K562 (cell line): ENCODE results near the gene ABLIM1. TPM values are rescaled to one million over a fixed set of nuclear protein-coding genes. Genes with fewer than 3 reads are reported as not detected.

Source experiments
- ATAC-seq: fragments of 200-7000 bp; cut with Tn5 transposase; 3 replicates; pipeline ENCODE4 v1.9.1; 2020; ENCODE audit warnings: moderate library complexity
- BruUV-seq: library from RNA; stranded (reverse); fragments of 400-500 nt; replicated peaks from 2 replicates; lab custom pipeline; 2021; lab: Mats Ljungman, UMichigan
- CTCF ChIA-PET: fragments of 300-600 bp; formaldehyde crosslinking; extraction: SDS; loops from one replicate; lab custom pipeline; 2021; ENCODE audit warnings: low intra/inter-chr PET ratio; lab: Yijun Ruan, JAX
- POLR2A ChIA-PET: fragments of 300-600, 350-650 bp; sonication (Branson Sonifier 250); formaldehyde crosslinking; extraction: SDS; loops from one replicate; lab custom pipeline; 2021; ENCODE audit warnings: antibody characterized with exemption, inconsistent platforms; lab: Yijun Ruan, JAX
- DNase-seq, 4 experiments: peaks; one replicate each; pipeline versions ENCODE4 v3.0.0 to v3.0.0-alpha.2; 2011 to 2018; ENCODE audit warnings: low spot score in 3 of 4, mixed read lengths in 3 of 4; ENCODE audit errors: extremely low read depth in 1 of 4
- FAIRE-seq: peaks from 2 replicates; lab custom pipeline; 2011; peaks lifted over from hg19 to GRCh38; lab: Jason Lieb, UNC
- H2AFZ ChIP-seq: 2 replicates; pipeline ENCODE4 v1.6.0; 2011; ENCODE audit warnings: low read depth, low read length, control low read depth, inconsistent platforms
- H3K27ac ChIP-seq: fragments of 200-600 bp; 3 replicates; pipeline ENCODE4 v1.8.0; 2011; ENCODE audit warnings: low read depth, mild to moderate bottlenecking, control low read depth, inconsistent platforms, low read length, moderate library complexity, mixed read lengths; ENCODE audit errors: extremely low read depth
- H3K27me3 ChIP-seq, 2 experiments: fragments of 300-600 bp in 1 of 2; 2 replicates in 1 of 2; 3 replicates in 1 of 2; pipeline versions ENCODE4 v1.6.0 to v1.8.0; 2011; ENCODE audit warnings: inconsistent platforms in 2 of 2, low read length in 2 of 2, mild to moderate bottlenecking in 1 of 2, mixed read lengths in 1 of 2, moderate library complexity in 1 of 2; ENCODE audit not compliant: control insufficient read depth in 2 of 2, insufficient read depth in 2 of 2
- H3K36me3 ChIP-seq: fragments of 300-600 bp; 3 replicates; pipeline ENCODE4 v1.8.0; 2011; ENCODE audit warnings: mild to moderate bottlenecking, low read length, inconsistent platforms; ENCODE audit not compliant: control insufficient read depth, insufficient read depth
- H3K4me1 ChIP-seq, 2 experiments: fragments of 200-600 bp in 1 of 2; replicated peaks in 1 of 2; 2 replicates in 1 of 2; 3 replicates in 1 of 2; pipeline versions ENCODE4 v1.5.1 to v1.8.0; 2011; ENCODE audit warnings: inconsistent platforms in 2 of 2, low read length in 2 of 2, mild to moderate bottlenecking in 1 of 2, mixed read lengths in 1 of 2, moderate library complexity in 1 of 2; ENCODE audit not compliant: control insufficient read depth in 2 of 2, insufficient read depth in 2 of 2
- H3K4me2 ChIP-seq: 2 replicates; pipeline ENCODE4 v1.6.1; 2011; ENCODE audit warnings: low read length, control low read depth, inconsistent platforms, mixed read lengths; ENCODE audit not compliant: insufficient read depth
- H3K4me3 ChIP-seq: fragments of 200-600 bp; sonication (generic), shearing (Covaris generic); 2 replicates; pipeline ENCODE4 v1.5.1; 2016; ENCODE audit warnings: control low read depth, inconsistent platforms
- H3K79me2 ChIP-seq: fragments of 200-600 bp; 3 replicates; pipeline ENCODE4 v1.8.0; 2011; ENCODE audit warnings: low read length, inconsistent platforms; ENCODE audit not compliant: control insufficient read depth, insufficient read depth
- H3K9ac ChIP-seq, 2 experiments: 2 replicates each; pipeline versions ENCODE4 v1.6.0 to v1.6.1; 2011; ENCODE audit warnings: low read depth in 2 of 2, low read length in 2 of 2, control low read depth in 1 of 2, inconsistent platforms in 1 of 2, mild to moderate bottlenecking in 1 of 2, mixed read lengths in 1 of 2; ENCODE audit not compliant: insufficient read depth in 1 of 2
- H3K9me1 ChIP-seq: one replicate; pipeline ENCODE4 v1.6.0; 2011; ENCODE audit warnings: inconsistent platforms, mild to moderate bottlenecking, low read length, moderate library complexity; ENCODE audit not compliant: control insufficient read depth, insufficient read depth
- H3K9me3 ChIP-seq: replicated peaks from 2 replicates; pipeline ENCODE4 v1.5.1; 2011; ENCODE audit warnings: low read depth, low read length, inconsistent platforms; ENCODE audit not compliant: control insufficient read depth, insufficient read depth
- H4K20me1 ChIP-seq: replicated peaks from 2 replicates; pipeline ENCODE4 v1.6.1; 2011; ENCODE audit warnings: low read length, inconsistent platforms, mixed read lengths; ENCODE audit not compliant: control insufficient read depth, insufficient read depth
- ATF1 ChIP-seq, 2 experiments: fragments of 450-650 bp in 1 of 2; IDR thresholded peaks; 2 replicates each; pipeline ENCODE4 v1.6.1; 2016; ENCODE audit warnings: missing compliant biosample characterization in 1 of 2, missing genetic modification characterization in 1 of 2
- CEBPB ChIP-seq: fragments of 450-650 bp; IDR thresholded peaks from 2 replicates; pipeline ENCODE4 v1.6.1; 2016; ENCODE audit warnings: missing genetic modification characterization, missing compliant biosample characterization
- CTBP1 ChIP-seq: fragments of 450-650 bp; IDR thresholded peaks from 2 replicates; pipeline ENCODE4 v1.6.1; 2016; ENCODE audit warnings: borderline replicate concordance
- ELF4 ChIP-seq: fragments of 450-650 bp; formaldehyde crosslinking; IDR thresholded peaks from 2 replicates; pipeline ENCODE4 v1.4.0; 2022; ENCODE audit warnings: missing genetic modification characterization
- EWSR1 ChIP-seq: fragments of 450-650 bp; IDR thresholded peaks from 2 replicates; pipeline ENCODE4 v1.6.1; 2018; ENCODE audit warnings: borderline replicate concordance, mild to moderate bottlenecking, low read depth, moderate library complexity; ENCODE audit not compliant: partially characterized antibody
- FOXA1 ChIP-seq: fragments of 450-650 bp; IDR thresholded peaks from 2 replicates; pipeline ENCODE4 v1.6.1; 2016; ENCODE audit warnings: mild to moderate bottlenecking, borderline replicate concordance
- FOXA3 ChIP-seq, 2 experiments: fragments of 450-650 bp in 1 of 2; sonication (generic) in 1 of 2; formaldehyde crosslinking; IDR thresholded peaks in 1 of 2; conservative IDR thresholded peaks in 1 of 2; 2 replicates each; pipeline versions ENCODE4 v1.4.0 to v1.8.0; 2020 to 2022; ENCODE audit warnings: mild to moderate bottlenecking in 2 of 2, missing genetic modification reagents in 1 of 2
- MCM2 ChIP-seq: fragments of 450-650 bp; IDR thresholded peaks from 2 replicates; pipeline ENCODE4 v1.6.1; 2017; ENCODE audit warnings: low read depth, mild to moderate bottlenecking
- PCBP1 ChIP-seq: fragments of 200-400 bp; formaldehyde crosslinking; IDR thresholded peaks from 2 replicates; pipeline ENCODE4 v1.6.1; 2018; ENCODE audit warnings: mild to moderate bottlenecking, low read depth, low read length; ENCODE audit not compliant: poor library complexity, severe bottlenecking
- PHB2 ChIP-seq: fragments of 450-650 bp; IDR thresholded peaks from 2 replicates; pipeline ENCODE4 v1.6.1; 2017; ENCODE audit warnings: low read depth
- RCOR1 ChIP-seq, 2 experiments: IDR thresholded peaks; 2 replicates each; pipeline ENCODE4 v1.6.1; 2012; ENCODE audit warnings: low read depth in 2 of 2, low read length in 2 of 2, borderline replicate concordance in 1 of 2, improper control_type of control experiment in 1 of 2
- TAL1 ChIP-seq: fragments of 450-650 bp; IDR thresholded peaks from 2 replicates; pipeline ENCODE4 v1.6.1; 2016; ENCODE audit warnings: mild to moderate bottlenecking
- TEAD2 ChIP-seq: fragments of 450-650 bp; IDR thresholded peaks from 2 replicates; pipeline ENCODE4 v1.6.1; 2016; ENCODE audit warnings: missing genetic modification characterization, control low read depth, missing compliant biosample characterization
- ZFP36 ChIP-seq: fragments of 150-350 bp; IDR thresholded peaks from 2 replicates; pipeline ENCODE4 v1.6.1; 2018; ENCODE audit warnings: low read length, low read depth; ENCODE audit not compliant: partially characterized antibody
- ZFX ChIP-seq: sonication (generic); formaldehyde crosslinking; IDR thresholded peaks from 2 replicates; pipeline ENCODE4 v1.8.0; 2022; ENCODE audit warnings: mild to moderate bottlenecking, missing genetic modification reagents, moderate library complexity
- ZNF695 ChIP-seq: fragments of 450-650 bp; formaldehyde crosslinking; IDR thresholded peaks from 2 replicates; pipeline ENCODE4 v1.4.0; 2020; ENCODE audit warnings: mild to moderate bottlenecking, moderate library complexity
- ZNF778 ChIP-seq: fragments of 450-650 bp; formaldehyde crosslinking; IDR thresholded peaks from 2 replicates; pipeline ENCODE4 v1.4.0; 2020; ENCODE audit warnings: mild to moderate bottlenecking, moderate library complexity
- WGBS: fragments of 100-300 bp; shearing (Covaris generic); methylation state at CpG from one replicate; pipeline ENCODE4 v1.1.6; 2016; ENCODE audit warnings: low coverage, mixed read lengths; ENCODE audit not compliant: insufficient coverage; ENCODE audit errors: missing lambda C conversion rate; 5-methylcytosine and 5-hydroxymethylcytosine counted together
- in situ Hi-C: fragments of 300-500 bp; cut with MboI; formaldehyde crosslinking; loops from 4 replicates; pipeline ENCODE4 v1.15.0; 2018; ENCODE audit warnings: inconsistent platforms, mixed read lengths
- intact Hi-C: fragments of 100-400 bp; cut with micrococcal nuclease; formaldehyde crosslinking; loops from 2 replicates; pipeline ENCODE4 v1.14.2; 2022
- polyA plus RNA-seq, 8 experiments: library from polyadenylated mRNA; depleted of rRNA in 4 of 8; stranded (reverse) in 5 of 8; unstranded in 3 of 8; fragments of >200 nt; fragmentation: Nextera tagmentation in 2 of 8; fragmentation: Illumina TruSeq in 1 of 8; extraction: Ambion mirVana in 2 of 8; extraction: Trizol in 1 of 8; gene quantifications; 2 replicates each; pipeline versions ENCODE4 v1.2.1 to v1.2.3, GENCODE V29; 2011 to 2014; ENCODE audit warnings: inconsistent platforms in 1 of 8, missing spikeins in 1 of 8
- total RNA-seq, 7 experiments: library from RNA; depleted of rRNA in 6 of 7; stranded (reverse); fragments of >200 nt in 6 of 7; fragmentation: Illumina TruSeq in 2 of 7; extraction: Trizol in 2 of 7; gene quantifications; 2 replicates each; pipeline versions ENCODE4 v1.2.1 to v1.2.3, GENCODE V29; 2011 to 2021; ENCODE audit warnings: low replicate concordance in 1 of 7
- TF ChIP-seq, protein P1 (sequence below): sonication (generic); formaldehyde crosslinking; IDR thresholded peaks from 2 replicates; pipeline ENCODE4 v1.8.0; 2022; ENCODE audit warnings: mild to moderate bottlenecking, missing genetic modification reagents
- TF ChIP-seq, protein P2 (sequence below), 2 experiments: fragments of 250-450 bp in 1 of 2; fragments of 450-650 bp in 1 of 2; sonication (Bioruptor Pico) in 1 of 2; IDR thresholded peaks; 2 replicates each; pipeline versions ENCODE4 v1.6.1 to v1.8.0; 2016 to 2021; ENCODE audit warnings: mild to moderate bottlenecking in 2 of 2, moderate library complexity in 2 of 2, missing compliant biosample characterization in 1 of 2, missing genetic modification characterization in 1 of 2
- TF ChIP-seq, protein P3 (sequence below): fragments of 250-450 bp; sonication (Bioruptor Pico); IDR thresholded peaks from 2 replicates; pipeline ENCODE4 v1.5.0; 2021

Gene ABLIM1
- total and polyA plus RNA-seq, 9 of the 15 experiments (the other 6 are each of a cell fraction or from before 2014, with no cell fraction given): 0.07 to 0.49 (median 0.14) TPM; not detected in 6

DNA sequence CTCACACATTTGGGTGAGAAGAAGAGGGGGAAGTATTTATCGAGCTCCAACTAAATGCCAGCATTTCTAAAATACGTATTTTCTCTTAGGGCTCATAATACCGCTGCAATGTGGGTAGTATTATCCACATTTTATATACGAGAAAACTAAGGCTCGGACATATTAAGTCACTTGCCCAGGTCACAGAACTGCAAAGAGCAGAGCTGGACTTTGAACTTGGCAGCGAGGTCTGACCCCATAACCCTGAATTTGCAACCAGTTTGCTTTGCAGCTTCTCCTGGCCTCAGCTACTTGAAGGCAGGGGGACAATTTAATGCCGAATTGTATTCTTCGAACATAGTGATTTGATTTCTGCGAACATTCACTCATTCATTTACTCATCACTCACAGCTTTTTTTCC, 7.2 kb downstream of the ABLIM1 start:
- no peak for FAIRE-seq
- ChIA-PET POLR2A (no interaction called here), CTCF (no interaction called here)
- Histone ChIP-seq H3K4me2 (no peak overlapping the region), H3K27me3 (no peaks in the 10 kb centered on the region; a peak in 1 of 5 replicates), H3K9me3 (no peaks in the 10 kb centered on the region), H3K27ac (no peak overlapping the region), H2AFZ (no peak overlapping the region), H3K9me1 (no peaks in the 10 kb centered on the region), H3K9ac (no peak overlapping the region), H4K20me1 (no peaks in the 10 kb centered on the region), H3K36me3 (no peaks in the 10 kb centered on the region), H3K4me3 (no peak overlapping the region), H3K4me1 (no peaks in the 10 kb centered on the region; a peak in 1 of 5 replicates)
- DNase-seq: no peak
- ATAC-seq: no peak
- intact Hi-C loops (no loop called here), in situ Hi-C loops (no loop called here)
- no TSS peak for BruUV-seq
- 2% methylated on average over 7 of the region's 9 CpGs for WGBS
- TF ChIP-seq ZFP36: no peak
- TF ChIP-seq ZFX (CRISPR knock-in tag): no peak
- no peak for TF ChIP-seq PCBP1
- no peak for TF ChIP-seq ATF1 (CRISPR knock-in tag; IDR thresholded peaks at IDR 0.05)
- TF ChIP-seq ATF1 (tag; IDR thresholded peaks at IDR 0.05): no peak
- TF ChIP-seq, protein P1, sequence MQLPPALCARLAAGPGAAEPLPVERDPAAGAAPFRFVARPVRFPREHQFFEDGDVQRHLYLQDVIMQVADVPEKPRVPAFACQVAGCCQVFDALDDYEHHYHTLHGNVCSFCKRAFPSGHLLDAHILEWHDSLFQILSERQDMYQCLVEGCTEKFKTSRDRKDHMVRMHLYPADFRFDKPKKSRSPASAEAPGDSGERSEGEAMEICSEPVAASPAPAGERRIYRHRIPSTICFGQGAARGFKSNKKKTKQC: no peak
- no peak for TF ChIP-seq FOXA3 (CRISPR knock-in tag; conservative IDR thresholded peaks at IDR 0.05 in 1 of 2, IDR thresholded peaks at IDR 0.05 in 1 of 2)
- no peak for TF ChIP-seq FOXA1
- TF ChIP-seq ZNF778 (CRISPR knock-in tag): no peak
- no peak for TF ChIP-seq MCM2
- TF ChIP-seq EWSR1: no peak
- TF ChIP-seq TEAD2 (tag): no peak
- TF ChIP-seq CEBPB (tag): no peak
- TF ChIP-seq, protein P2, sequence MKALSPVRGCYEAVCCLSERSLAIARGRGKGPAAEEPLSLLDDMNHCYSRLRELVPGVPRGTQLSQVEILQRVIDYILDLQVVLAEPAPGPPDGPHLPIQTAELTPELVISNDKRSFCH (CRISPR knock-in tag; IDR thresholded peaks at IDR 0.05): no peak
- TF ChIP-seq, protein P2 (tag; IDR thresholded peaks at IDR 0.05): no peak
- no peak for TF ChIP-seq PHB2
- TF ChIP-seq, protein P3, sequence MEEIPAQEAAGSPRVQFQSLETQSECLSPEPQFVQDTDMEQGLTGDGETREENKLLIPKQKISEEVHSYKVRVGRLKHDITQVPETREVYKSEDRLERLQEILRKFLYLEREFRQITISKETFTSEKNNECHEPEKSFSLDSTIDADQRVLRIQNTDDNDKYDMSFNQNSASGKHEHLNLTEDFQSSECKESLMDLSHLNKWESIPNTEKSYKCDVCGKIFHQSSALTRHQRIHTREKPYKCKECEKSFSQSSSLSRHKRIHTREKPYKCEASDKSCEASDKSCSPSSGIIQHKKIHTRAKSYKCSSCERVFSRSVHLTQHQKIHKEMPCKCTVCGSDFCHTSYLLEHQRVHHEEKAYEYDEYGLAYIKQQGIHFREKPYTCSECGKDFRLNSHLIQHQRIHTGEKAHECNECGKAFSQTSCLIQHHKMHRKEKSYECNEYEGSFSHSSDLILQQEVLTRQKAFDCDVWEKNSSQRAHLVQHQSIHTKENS (CRISPR knock-in tag): no peak
- TF ChIP-seq TAL1: no peak
- TF ChIP-seq ZNF695 (CRISPR knock-in tag): no peak
- no peak for TF ChIP-seq ELF4 (CRISPR knock-in tag)
- no peak for TF ChIP-seq CTBP1
- TF ChIP-seq RCOR1 (IDR thresholded peaks at IDR 0.05; ENCODE audit: borderline replicate concordance in 1 of 2, low read depth in 2 of 2, low read length in 2 of 2): no peak
- TF ChIP-seq, all 486 proteins: peak for 0
- no peaks in the 10 kb centered on the region for H3K79me2 ChIP-seq
